HG02885 (cell line): Measurements from ENCODE around the gene MSI2.
"Not testable (repeated sequence)": the region's sequence is repeated elsewhere in the genome, so short reads cannot be mapped to it uniquely, and the experiment has no call there.

Experiments used
- ATAC-seq: cut with Tn5 transposase; IDR thresholded peaks from one replicate; pipeline ENCODE4 v1.9.1; 2021; ENCODE audit warnings: mild to moderate bottlenecking; ENCODE audit not compliant: unreplicated experiment, poor library complexity

The MSI2 gene

DNA sequence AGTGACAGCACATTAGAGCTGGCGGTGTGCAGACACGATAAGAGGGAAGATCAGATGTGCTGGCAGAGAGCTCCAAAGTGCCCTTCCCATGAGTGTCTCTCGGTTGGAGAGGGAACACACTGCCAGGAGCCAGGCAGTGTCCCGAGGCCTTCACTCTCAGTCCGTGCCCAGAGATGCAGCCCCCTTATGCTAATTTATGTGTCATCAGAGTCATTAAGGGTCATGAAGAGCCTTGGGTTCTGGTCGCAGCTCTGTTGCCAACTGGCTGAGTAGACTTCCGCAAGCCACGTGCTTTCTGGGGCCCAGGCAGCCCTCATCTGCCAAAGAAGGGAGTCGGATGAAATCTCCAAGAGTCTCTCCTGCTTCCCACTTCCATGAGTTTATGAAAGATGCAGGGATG is 232.5 kb downstream of the MSI2 start:
- ATAC-seq, result no peak

DNA sequence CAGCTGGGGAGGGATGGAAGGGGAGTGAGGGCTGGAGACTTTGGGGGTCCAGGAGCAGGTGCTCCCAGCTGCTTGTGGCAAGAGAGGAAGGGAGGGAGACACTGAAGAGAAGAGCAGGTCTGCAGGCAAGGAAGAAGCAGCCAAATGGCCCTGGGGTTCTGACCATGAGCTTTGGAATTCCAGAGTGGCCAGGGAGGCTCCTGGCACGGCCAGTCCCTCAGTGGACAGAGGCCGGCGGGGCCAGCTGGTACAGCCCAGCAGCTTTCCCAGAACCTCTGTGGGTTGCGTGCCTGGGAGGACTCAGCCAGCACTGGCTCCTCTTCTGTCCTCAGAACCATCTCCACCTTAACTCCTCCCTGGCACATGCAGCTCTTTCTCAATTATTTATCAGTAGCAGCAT is 233.0 kb downstream of the MSI2 start:
- ATAC-seq, result no peak

GRCh38 chr17:57490111-57490845 is 234.0 kb downstream of the MSI2 start:
- no peak for ATAC-seq

- no peak for ATAC-seq
These were observed 234.6 kb downstream of the MSI2 start for GRCh38 chr17:57490890-57491289.

GRCh38 chr17:57493171-57493570 is 236.8 kb downstream of the MSI2 start:
- no peak for ATAC-seq

DNA sequence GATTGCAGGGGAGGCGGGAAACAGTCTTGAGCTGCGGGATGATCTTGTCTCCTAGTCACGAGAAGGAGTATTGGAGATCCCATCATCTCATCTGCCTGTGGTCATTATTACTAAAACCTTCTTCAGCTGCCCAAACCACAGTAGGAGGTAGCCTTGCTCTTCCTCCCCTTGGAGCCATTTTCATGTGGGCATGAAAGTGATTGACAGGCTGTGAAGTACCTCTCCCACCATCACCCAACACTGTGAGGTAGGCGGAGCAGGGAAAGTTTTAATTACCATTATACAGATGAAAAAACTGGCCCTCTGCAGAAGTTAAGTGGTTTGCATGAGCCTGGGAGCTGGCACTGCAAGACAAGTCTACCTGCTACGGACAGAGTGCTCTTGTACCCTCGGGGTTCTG is 237.3 kb downstream of the MSI2 start:
- no peak for ATAC-seq

- no peak for ATAC-seq
These were observed 238.1 kb downstream of the MSI2 start for GRCh38 chr17:57494443-57494842.

GRCh38 chr17:57495771-57496170 is 239.4 kb downstream of the MSI2 start:
- ATAC-seq, result no peak

DNA sequence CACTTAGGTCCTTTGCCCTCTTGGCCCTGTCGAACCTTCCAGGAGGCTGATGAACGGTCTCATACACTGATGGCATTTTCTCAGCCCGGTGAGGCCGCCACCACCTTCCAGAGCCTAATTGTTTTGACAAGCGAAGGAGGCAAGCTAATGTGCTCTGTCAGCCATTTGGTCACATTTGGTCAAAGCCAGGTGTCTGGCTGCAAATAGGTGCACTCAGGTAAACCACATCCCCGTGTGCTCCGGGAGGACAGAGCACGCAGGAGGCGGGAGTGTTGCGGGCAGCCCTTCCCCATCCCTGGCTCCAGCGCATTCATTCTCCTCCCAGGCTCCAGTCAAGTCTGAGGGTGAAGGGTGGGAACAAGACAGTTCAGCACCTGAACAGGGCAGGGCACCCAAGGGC is 240.1 kb downstream of the MSI2 start:
- ATAC-seq, result no peak

DNA sequence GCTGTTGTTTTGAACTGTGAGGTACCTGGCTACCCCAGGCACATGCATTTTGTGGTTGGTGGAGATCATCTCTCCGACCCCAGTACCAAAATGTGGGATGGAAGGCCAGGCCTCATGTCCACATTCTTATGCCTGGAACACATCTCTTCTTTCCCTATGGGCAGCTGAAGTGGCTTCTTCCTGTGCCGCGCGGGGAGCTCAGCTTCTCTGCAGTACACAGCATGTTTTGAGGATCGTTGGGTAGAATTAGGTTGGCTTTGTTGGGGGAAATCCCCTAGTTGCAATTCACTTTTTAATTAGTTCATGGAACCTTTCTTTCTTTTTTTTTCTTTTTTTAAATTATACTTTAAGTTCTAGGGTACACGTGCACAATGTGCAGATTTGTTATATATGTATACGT is 242.1 kb downstream of the MSI2 start:
- ATAC-seq, result no peak

- ATAC-seq, result not testable (repeated sequence)
These were observed 242.9 kb downstream of the MSI2 start for GRCh38 chr17:57499221-57499620.

- no peak for ATAC-seq
These were observed 243.3 kb downstream of the MSI2 start for GRCh38 chr17:57499648-57500049.

GRCh38 chr17:57501016-57501415 is 244.7 kb downstream of the MSI2 start:
- ATAC-seq, result no peak

DNA sequence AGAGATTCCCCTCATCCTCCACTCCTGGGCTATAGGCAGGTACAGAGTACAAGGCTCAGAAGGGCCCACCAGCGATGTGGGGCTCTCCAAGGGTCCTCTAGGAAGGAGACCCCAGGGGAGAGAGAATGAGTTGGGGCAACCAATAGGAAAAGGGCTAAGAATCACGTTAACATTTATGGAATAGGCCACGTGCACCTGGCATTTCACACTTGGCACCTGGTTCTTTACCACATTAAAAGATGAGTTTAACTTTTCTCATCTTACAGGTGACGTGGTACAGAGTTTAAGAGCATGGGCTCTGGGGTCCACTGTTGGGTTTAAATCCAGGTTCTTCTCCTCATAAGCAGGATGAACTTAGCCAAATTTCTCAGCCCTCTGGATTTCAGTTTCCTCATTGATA is 245.7 kb downstream of the MSI2 start:
- no peak for ATAC-seq

- ATAC-seq, result no peak
These were observed 246.5 kb downstream of the MSI2 start for GRCh38 chr17:57502811-57503241.

DNA sequence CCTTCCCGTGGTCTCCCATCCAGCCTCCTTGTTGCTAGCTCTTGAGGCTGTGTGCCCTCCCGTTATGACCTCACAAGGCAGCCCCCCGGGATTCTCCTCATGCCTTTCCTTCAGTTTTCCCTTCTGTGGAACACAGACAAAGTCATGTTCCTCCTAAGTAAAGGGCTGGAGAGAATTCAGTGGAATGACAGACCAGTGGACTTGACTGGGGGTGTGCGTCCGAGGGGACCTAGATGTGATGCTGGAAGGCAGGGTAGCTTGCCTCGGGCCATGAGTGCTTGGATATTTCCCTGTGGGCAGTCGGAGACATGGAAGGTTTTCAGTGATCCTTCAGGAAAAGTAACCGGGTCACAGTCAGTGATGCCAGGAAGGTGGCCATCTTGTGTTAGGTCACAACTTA is 247.9 kb downstream of the MSI2 start:
- ATAC-seq, result no peak

- no peak for ATAC-seq
These were observed 249.8 kb downstream of the MSI2 start for GRCh38 chr17:57505841-57506773.

DNA sequence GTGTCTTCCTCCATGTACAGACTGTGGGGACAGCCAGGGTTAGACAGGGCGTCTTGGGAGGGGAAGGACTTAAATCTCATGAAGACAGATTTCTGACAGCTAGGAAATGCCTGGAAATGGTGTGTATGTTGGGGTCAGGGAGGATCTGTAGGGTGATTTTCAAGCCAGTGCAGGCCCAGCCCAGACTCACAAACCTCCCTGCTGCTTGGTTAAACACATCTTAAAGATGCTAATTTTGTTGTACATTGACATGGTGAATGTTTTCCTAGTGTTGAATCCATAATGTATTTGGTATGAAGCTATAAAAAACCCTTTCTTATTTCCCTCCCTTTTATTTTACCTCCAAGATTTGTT is 250.4 kb downstream of the MSI2 start:
- no peak for ATAC-seq

- ATAC-seq, result no peak
These were observed 251.5 kb downstream of the MSI2 start for GRCh38 chr17:57507828-57508227.

DNA sequence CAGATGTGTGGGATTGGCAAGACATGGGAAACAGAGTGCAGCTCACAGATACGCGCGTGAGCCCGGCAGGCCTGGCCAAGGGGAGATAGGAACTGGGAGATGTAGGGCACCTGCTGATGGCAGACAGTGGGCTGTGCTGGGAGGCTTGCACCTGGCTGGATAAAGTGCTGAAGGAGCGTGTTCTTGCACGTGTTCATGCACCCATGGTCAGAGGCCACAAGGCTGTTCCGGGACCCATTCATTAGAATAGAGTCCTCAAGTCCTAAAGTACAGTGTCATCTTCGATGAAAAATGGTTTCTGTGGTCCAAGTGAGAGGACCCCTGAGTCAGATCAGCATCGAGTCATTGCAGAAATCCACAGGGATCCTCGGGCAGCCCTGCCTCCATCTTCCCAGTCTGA is 252.3 kb downstream of the MSI2 start:
- ATAC-seq, result no peak

GRCh38 chr17:57511475-57512123 is 255.3 kb downstream of the MSI2 start:
- no peak for ATAC-seq
